HEK293 (cell line): ENCODE measurements around the gene ALAD.

ENCODE experiments used
- CTCF ChIA-PET: fragments of 350-600 bp; formaldehyde crosslinking; extraction: SDS; loops from one replicate; lab custom pipeline; 2021; ENCODE audit warnings: antibody characterized with exemption; lab: Yijun Ruan, JAX
- POLR2A ChIA-PET: fragments of 300-600 bp; formaldehyde crosslinking; extraction: SDS; loops from one replicate; lab custom pipeline; 2020; ENCODE audit warnings: antibody characterized with exemption, inconsistent platforms; lab: Yijun Ruan, JAX
- H3K27ac ChIP-seq: fragments of 200-500 bp; sonication (Bioruptor generic); 2 replicates; pipeline ENCODE4 v1.5.1; 2014; ENCODE audit warnings: low read depth, low read length, control low read depth, inconsistent platforms; ENCODE audit errors: extremely low read depth
- H3K36me3 ChIP-seq, 2 experiments: fragments of 200-500 bp in 1 of 2; sonication (Bioruptor generic) in 1 of 2; 1 replicate in 1 of 2; 2 replicates in 1 of 2; pipeline ENCODE4 v1.5.1; 2014 to 2017; ENCODE audit warnings: inconsistent platforms in 2 of 2, low read length in 2 of 2; ENCODE audit not compliant: control insufficient read depth in 2 of 2, insufficient read depth in 1 of 2
- H3K4me1 ChIP-seq: fragments of 200-500 bp; sonication (Bioruptor generic); 2 replicates; pipeline ENCODE4 v1.5.1; 2014; ENCODE audit warnings: mild to moderate bottlenecking, low read length, inconsistent platforms; ENCODE audit not compliant: control insufficient read depth, insufficient read depth
- H3K4me3 ChIP-seq: 2 replicates; pipeline ENCODE4 v1.5.1; 2011; ENCODE audit warnings: low read depth, mild to moderate bottlenecking, control low read depth, low read length, moderate library complexity
- H3K9me3 ChIP-seq: fragments of 200-500 bp; sonication (Bioruptor generic); 2 replicates; pipeline ENCODE4 v1.5.1; 2014; ENCODE audit warnings: low read depth, low read length, inconsistent platforms; ENCODE audit not compliant: control insufficient read depth, insufficient read depth
- CTCF ChIP-seq: fragments of 450-650 bp; formaldehyde crosslinking; IDR thresholded peaks from 2 replicates; pipeline ENCODE4 v1.5.1; 2016; ENCODE audit warnings: missing biosample characterization, missing genetic modification characterization
- HOXC10 ChIP-seq: sonication (generic); formaldehyde crosslinking; IDR thresholded peaks from 2 replicates; pipeline ENCODE4 v1.8.1; 2023; ENCODE audit warnings: mild to moderate bottlenecking, missing genetic modification reagents
- PRDM10 ChIP-seq: fragments of 450-650 bp; formaldehyde crosslinking; IDR thresholded peaks from 2 replicates; pipeline ENCODE4 v1.5.1; 2016; ENCODE audit warnings: missing biosample characterization, missing genetic modification characterization
- WT1 ChIP-seq: fragments of 450-650 bp; formaldehyde crosslinking; IDR thresholded peaks from 2 replicates; pipeline ENCODE4 v1.5.1; 2016; ENCODE audit warnings: missing biosample characterization, missing genetic modification characterization
- ZBTB17 ChIP-seq: fragments of 450-650 bp; formaldehyde crosslinking; IDR thresholded peaks from 2 replicates; pipeline ENCODE4 v1.5.1; 2016; ENCODE audit warnings: missing biosample characterization, missing genetic modification characterization
- ZBTB26 ChIP-seq: fragments of 450-650 bp; formaldehyde crosslinking; optimal IDR thresholded peaks from 2 replicates; pipeline ENCODE3; 2016; ENCODE audit warnings: missing biosample characterization, mild to moderate bottlenecking, missing genetic modification characterization
- ZFP3 ChIP-seq: fragments of 450-650 bp; formaldehyde crosslinking; IDR thresholded peaks from 2 replicates; pipeline ENCODE4 v1.5.1; 2016; ENCODE audit warnings: low read depth, missing biosample characterization, missing genetic modification characterization
- ZNF16 ChIP-seq: fragments of 450-650 bp; formaldehyde crosslinking; IDR thresholded peaks from 2 replicates; pipeline ENCODE4 v1.5.1; 2016; ENCODE audit warnings: low read depth, missing biosample characterization, missing genetic modification characterization
- ZNF26 ChIP-seq: fragments of 450-650 bp; formaldehyde crosslinking; IDR thresholded peaks from 2 replicates; pipeline ENCODE4 v1.5.1; 2016; ENCODE audit warnings: missing biosample characterization, missing genetic modification characterization
- ZNF292 ChIP-seq: fragments of 450-650 bp; formaldehyde crosslinking; IDR thresholded peaks from 2 replicates; pipeline ENCODE4 v1.5.1; 2016; ENCODE audit warnings: low read depth, missing biosample characterization, missing genetic modification characterization, borderline replicate concordance
- ZNF335 ChIP-seq: fragments of 450-650 bp; formaldehyde crosslinking; conservative IDR thresholded peaks from 2 replicates; pipeline ENCODE4 v1.5.1; 2016; ENCODE audit warnings: missing biosample characterization, missing genetic modification characterization
- ZNF398 ChIP-seq: fragments of 450-650 bp; formaldehyde crosslinking; IDR thresholded peaks from 2 replicates; pipeline ENCODE4 v1.5.1; 2017; ENCODE audit warnings: missing biosample characterization, missing genetic modification characterization
- ZNF433 ChIP-seq: fragments of 450-650 bp; formaldehyde crosslinking; IDR thresholded peaks from 2 replicates; pipeline ENCODE4 v1.5.1; 2016; ENCODE audit warnings: missing biosample characterization, missing genetic modification characterization, low read depth
- ZNF48 ChIP-seq: fragments of 450-650 bp; formaldehyde crosslinking; IDR thresholded peaks from 2 replicates; pipeline ENCODE4 v1.5.1; 2016; ENCODE audit warnings: missing biosample characterization, missing genetic modification characterization
- ZNF561 ChIP-seq: fragments of 450-650 bp; IDR thresholded peaks from 2 replicates; pipeline ENCODE4 v1.5.1; 2018; ENCODE audit warnings: missing biosample characterization, missing genetic modification characterization, borderline replicate concordance
- ZNF626 ChIP-seq: fragments of 450-650 bp; sonication (Bioruptor Pico); formaldehyde crosslinking; IDR thresholded peaks from 2 replicates; pipeline ENCODE4 v1.5.1; 2018; ENCODE audit warnings: missing biosample characterization, missing genetic modification characterization, inconsistent platforms
- ZNF670 ChIP-seq: fragments of 450-650 bp; formaldehyde crosslinking; IDR thresholded peaks from 2 replicates; pipeline ENCODE4 v1.5.1; 2016; ENCODE audit warnings: missing biosample characterization, missing genetic modification characterization, low read depth
- ZNF76 ChIP-seq: fragments of 450-650 bp; formaldehyde crosslinking; IDR thresholded peaks from 2 replicates; pipeline ENCODE4; 2016; ENCODE audit warnings: low read depth, missing biosample characterization, missing genetic modification characterization, borderline replicate concordance
- ZNF776 ChIP-seq: fragments of 450-650 bp; formaldehyde crosslinking; IDR thresholded peaks from 2 replicates; pipeline ENCODE4 v1.5.0; 2017; ENCODE audit warnings: missing biosample characterization, missing genetic modification characterization, borderline replicate concordance

ALAD gene

GRCh38 chr9:113341712-113342410 lies 59.2 kb downstream of the ALAD start:
- Histone ChIP-seq H3K4me1 (0 out of 2 replicates have a peak, but pooled peaks cover 4% of the 10 kb centered on the region), H3K9me3 (no peaks in the 10 kb centered on the region), H3K36me3 (no peaks in the 10 kb centered on the region), H3K27ac (no peak overlapping the region), H3K4me3 (no peak overlapping the region)
- no peak for TF ChIP-seq ZNF776
- no peak for TF ChIP-seq ZBTB26 (tag by site-specific recombination)
- TF ChIP-seq ZNF561 (tag by site-specific recombination): no peak
- TF ChIP-seq ZBTB17 (tag by site-specific recombination): no peak
- TF ChIP-seq ZNF16 (tag by site-specific recombination): no peak
- TF ChIP-seq ZNF26 (tag by site-specific recombination): no peak
- TF ChIP-seq WT1 (tag by site-specific recombination): no peak
- TF ChIP-seq ZNF76: no peak
- no peak for TF ChIP-seq CTCF
- TF ChIP-seq PRDM10: peak; percentile 90
- TF ChIP-seq ZNF335 (tag by site-specific recombination): peak; percentile 78
- TF ChIP-seq ZNF292 (tag by site-specific recombination): no peak
- TF ChIP-seq ZNF48: no peak
- TF ChIP-seq ZNF398 (tag by site-specific recombination): 0 out of 2 replicates have a peak, but pooled peaks have one; percentile 62
- no peak for TF ChIP-seq ZFP3 (tag by site-specific recombination)
- no peak for TF ChIP-seq HOXC10 (CRISPR knock-in tag)
- TF ChIP-seq ZNF433 (tag by site-specific recombination): no peak
- TF ChIP-seq ZNF670 (tag by site-specific recombination): no peak
- no peak for TF ChIP-seq ZNF626 (tag by site-specific recombination)
- ChIA-PET CTCF (interaction anchor here (0.7 kb wide), 1 partner anchor 61 kb away, joined by 3 read pairs; no protein-coding TSS in a partner anchor), POLR2A (interaction anchor here (1.0 to 2.8 kb wide), 3 partner anchors 9 to 68 kb away, joined by 3 to 20 read pairs (median 10); partner anchors contain the start of genes C9orf43 and POLE3)
